DMS53 treated with DMSO at 0.1 percent for 48 hours (cell line): ENCODE measurements around the gene DDX11.
A peak's percentile ranks its signal among the peaks of the same experiment; 100 is the strongest.
"Not testable (repeated sequence)": the region's sequence is repeated elsewhere in the genome, so short reads cannot be mapped to it uniquely, and the experiment has no call there.

ENCODE experiments used
- DNase-seq: peaks from one replicate; lab custom pipeline; 2025; ENCODE audit not compliant: unreplicated experiment; lab: John Stamatoyannopoulos, UW

The DDX11 gene

DNA sequence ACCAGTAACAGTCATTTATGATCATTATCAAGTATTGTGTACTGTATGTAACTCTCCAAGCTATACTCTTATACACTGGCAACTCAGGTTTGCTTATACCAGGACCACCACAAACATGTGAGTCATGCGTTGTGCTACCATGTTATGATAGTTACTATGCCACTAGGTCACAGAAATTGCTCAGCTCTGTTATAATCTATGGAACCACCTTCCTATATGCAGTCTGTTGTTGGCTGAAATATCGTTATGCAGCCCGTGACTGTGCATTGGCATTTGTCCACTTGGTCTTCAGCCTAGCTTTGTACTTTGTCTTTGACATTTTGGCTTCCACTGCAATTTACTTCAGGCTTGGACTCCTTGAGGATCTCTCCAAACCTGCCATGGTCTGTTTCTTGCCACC is 7.5 kb upstream of the DDX11 start:
- not testable (repeated sequence) for DNase-seq

DNA sequence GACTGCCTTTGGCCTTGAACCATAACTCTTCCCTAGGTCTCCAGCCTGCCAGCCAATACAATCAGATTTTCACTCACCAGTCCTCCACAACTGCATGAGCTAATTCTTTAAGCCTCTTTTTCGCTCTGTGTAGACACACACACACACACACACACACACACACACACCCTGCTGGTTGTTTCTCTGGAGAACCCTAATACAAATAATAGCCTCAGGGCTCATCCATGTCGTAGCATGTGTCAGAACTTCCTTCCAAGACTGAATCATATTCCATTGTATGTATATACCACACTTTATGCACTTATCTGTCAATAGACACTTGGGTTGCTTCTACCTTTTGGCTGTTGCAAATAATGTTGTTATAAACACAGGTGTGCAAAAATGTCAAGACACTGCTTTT is 6.0 kb upstream of the DDX11 start:
- not testable (repeated sequence) for DNase-seq

DNA sequence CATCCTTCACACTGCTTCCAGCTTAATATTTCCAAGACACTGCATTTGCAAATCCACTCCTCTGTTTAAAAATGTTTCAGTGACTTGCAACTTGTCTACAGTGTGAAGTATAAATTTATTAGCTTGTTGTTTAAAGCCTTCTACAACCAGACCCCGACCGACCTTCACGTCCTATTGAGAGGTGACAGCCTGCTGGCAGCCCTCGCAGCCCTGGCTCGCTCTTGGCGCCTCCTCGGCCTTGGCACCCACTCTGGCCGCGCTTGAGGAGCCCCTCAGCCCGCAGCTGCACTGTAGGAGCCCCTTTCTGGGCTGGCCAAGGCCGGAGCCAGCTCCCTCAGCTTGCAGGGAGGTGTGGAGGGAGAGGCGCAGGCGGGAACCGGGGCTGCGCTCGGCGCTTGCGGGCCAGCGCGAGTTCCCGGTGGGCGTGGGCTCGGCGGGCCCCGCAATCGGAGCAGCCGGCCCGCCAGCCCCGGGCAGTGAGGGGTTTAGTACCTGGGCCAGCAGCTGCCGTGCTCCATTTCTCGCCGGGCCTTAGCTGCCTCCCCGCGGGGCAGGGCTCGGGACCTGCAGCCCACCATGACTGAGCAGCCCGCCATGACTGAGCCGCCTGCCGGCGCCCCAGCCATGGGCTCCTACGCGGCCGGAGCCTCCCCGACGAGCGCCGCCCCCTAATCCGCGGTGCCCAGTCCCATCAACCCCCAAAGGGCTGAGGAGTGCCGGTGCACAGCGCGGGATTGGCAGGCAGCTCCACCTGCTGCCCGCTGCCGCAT is 2.5 kb upstream of the DDX11 start:
- not testable (repeated sequence) for DNase-seq

DNA sequence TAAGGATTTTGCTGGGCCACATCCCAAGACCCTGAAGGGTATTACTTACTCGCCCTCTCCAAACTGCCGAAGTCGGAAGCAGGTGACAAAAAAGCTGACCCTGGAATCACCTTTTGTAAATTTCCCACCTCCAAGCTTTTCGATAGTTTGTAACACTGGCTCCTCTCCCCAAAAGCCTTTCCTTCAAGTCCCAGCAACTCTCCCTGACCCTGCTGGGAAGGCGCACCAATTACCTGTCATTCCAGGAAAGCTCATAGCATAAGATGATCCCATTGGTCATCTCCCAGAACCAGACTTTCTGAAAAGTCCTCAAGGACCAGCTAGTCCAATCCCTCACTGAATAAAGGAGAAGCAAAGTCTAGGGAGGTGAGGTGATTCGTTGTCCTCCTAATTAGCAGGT is 698 bp upstream of the DDX11 start:
- DNase-seq: peak; percentile 13

DNA sequence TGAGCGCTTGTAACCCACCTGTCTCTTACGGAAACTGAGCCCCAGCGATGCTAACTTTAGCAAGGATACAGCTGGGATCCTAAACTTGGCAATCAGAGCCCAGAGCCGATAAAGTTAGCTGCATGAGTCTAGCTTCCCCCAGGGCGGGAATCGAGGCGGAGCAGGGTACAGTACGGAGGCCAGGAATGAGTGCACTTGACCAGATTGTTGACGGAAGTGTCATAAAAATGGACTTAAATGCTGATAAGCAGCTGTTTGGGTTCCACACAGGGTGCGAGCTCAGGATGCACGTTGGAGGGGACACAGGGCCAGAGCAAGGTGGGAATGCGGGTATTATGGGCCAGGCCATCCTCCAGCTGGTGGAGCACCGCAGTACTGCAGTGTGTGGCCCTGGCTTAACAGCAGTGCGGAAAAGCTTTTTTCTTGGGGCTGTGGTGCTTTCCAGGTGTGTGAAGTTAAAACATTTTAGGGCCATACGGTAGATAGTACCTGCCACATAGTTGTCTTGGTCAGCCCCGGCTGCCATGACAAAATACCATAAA is 744 bp downstream of the DDX11 start:
- DNase-seq: peak; percentile 64

DNA sequence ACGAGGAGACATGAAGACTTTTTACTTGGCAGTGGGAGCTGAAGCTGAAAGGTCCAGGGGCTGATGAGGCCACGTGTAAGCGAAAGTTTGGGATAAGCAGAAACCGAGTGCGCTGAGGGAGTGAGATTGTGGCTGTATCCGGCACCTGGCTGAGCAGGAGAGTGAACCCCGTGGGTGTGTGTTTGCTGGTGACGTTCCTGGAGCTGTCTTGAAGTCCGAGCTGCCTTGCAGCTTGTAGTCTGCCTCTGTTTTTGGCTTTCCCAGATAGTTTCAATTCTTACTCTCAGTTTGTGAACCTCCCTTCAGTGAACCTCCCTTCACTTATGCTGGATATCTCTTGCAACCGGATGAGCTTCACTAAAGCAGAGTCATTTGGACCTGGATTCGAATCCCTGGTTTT is 2.5 kb downstream of the DDX11 start:
- not testable (repeated sequence) for DNase-seq

DNA sequence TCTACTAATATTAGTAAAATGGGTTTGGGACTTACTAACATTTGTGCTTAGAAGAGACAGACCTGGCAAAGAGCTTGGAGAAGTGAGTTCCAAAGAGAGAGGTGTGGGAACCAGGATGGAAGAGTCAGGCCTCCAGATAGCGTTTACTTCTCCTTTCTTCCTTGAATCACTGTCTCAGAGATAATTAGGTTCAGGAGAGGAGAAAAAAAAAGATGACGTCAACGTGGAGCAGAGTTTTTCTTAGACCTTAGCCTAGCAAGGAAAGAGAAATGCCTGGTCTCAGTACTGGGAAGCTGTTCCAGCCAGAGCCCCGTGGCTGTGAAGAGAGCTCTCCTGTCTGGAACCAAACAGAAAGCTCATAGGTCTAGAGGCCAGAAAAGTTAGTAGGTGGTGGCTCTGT is 3.4 kb downstream of the DDX11 start:
- not testable (repeated sequence) for DNase-seq

DNA sequence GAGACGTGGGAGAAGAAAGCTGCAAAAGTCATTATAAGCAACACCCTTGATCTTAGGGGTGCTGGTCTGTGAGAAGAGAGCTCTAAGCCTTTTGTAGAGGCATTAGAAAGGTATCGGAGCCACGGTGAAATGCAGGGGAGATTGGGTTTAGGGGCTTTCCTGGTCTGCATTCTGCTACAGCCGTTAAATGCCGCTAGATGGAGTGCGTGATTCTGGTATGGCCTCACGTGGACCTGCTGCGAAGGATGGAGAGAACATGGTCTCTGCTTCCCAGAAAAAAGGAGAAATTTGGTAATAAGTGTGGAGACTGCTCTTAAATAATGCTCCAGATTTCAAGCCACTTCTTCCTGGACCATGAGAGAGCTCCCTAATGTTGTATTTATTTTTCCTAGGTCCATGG is 4.3 kb downstream of the DDX11 start:
- DNase-seq: not testable (repeated sequence)

DNA sequence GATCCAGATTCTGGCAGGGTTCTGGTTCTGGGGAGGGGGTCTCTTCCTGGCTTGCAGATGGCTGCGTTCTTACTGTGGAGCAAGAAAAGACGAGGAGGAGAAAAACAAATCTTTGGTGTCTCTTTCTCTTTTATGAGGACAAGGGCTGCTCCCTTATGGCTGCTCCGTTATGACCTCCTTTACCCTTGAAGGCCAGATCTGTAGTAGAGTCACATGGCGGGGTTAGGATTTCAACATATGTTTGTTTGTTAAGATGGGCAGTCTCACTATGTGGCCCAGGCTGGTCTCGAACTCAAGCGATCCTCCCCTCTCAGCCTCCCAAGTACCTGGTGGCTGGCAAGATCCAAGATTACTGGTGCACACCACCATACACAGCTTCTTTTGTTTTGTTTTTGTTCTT is 5.8 kb downstream of the DDX11 start:
- not testable (repeated sequence) for DNase-seq

DNA sequence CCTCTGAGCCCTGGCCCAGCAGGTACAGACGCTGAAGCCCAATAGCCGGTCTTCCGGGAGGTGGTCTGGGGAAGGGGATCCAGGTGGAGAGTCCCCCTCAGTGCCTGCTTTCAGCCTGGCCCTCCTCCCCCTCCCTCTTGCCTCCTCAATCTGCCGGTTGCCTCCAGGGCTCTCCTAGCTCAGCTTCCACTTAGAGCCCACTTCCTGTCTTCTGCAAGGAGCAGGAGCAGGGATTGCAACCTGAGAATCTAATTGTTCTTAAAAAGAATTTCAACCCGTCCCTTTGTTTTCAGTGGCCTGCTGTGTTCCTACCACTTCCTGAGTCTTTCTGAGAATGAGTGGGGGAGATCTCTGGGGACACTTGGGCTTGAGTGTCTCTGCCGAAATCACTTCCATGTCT is 6.6 kb downstream of the DDX11 start:
- not testable (repeated sequence) for DNase-seq

DNA sequence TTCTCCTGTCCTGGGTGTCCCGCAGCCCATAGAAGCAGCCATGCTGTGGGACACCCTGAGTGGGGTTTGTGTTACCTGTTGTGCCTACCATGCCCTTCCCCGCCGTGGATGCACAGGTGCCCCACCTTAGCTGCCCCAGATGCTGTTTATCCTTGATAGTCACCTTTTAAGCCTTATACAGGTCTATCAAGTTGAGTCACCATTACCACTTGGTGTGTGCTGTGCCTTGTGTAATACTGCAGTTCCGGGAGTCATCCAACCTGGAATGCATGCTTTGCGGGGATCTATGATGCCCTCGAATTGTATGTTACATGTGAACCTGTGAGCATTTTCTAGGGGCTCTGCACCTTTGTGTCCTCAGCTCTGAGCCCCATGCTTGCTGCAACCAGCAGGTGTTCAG is 7.6 kb downstream of the DDX11 start:
- not testable (repeated sequence) for DNase-seq

DNA sequence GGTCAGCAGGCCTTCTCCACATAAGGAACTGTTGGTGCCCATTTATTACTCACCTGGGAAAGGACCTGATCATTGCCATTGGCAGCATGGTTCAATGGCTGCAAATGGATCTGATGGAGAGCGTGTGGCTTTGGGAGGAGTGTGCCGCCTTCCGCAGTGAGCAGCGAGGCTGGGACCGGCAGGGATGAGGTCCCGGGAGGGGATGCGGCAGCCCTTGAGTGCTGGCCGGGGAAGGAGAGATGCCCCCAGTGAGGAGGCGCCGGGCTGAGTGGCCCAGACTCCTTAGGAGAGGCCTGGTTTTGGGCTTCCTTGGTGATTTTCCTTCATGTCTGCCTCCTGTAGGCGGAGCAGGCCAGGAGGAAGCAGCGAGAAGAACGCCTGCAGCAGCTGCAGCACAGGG is 10.6 kb downstream of the DDX11 start:
- not testable (repeated sequence) for DNase-seq

DNA sequence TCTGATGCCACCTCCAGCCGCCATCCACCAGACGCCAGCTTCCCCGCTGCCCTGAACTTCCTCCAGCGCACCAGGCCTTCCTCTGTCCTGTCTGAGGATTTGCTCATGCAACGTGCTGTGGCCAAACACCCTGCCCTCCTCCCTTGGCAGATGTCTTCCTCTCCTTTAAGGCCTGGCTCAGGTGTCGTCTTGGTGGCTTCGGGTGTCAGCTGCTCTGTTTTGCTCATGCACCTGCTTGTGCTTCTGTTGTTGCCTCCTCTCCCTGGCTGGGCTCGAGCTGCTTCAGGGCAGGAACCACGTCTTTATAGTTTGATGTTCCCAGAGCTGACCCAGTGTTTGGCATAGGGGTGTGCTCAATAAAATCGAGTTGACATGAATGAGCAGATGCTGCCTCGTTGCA is 12.4 kb downstream of the DDX11 start:
- not testable (repeated sequence) for DNase-seq

DNA sequence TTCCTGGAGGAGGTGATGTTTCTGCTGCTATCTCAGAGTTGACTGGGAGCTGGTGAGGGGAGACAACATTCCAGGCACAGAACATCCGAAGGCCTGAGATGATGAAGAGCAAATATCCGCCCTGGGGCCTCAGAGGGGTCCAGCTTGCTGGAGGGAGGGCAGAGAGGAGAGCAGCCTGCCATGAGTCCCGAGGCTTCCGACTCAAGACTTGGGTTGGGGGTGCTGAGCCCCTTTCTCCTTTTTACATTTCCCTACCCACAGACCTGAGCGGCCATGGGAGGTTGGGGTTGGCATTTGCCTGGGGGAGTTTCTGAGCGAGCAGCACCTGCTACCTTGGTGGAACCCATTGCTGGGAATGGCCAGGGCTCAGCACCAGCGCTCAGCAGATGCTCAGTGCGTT is 13.8 kb downstream of the DDX11 start:
- DNase-seq: not testable (repeated sequence)

DNA sequence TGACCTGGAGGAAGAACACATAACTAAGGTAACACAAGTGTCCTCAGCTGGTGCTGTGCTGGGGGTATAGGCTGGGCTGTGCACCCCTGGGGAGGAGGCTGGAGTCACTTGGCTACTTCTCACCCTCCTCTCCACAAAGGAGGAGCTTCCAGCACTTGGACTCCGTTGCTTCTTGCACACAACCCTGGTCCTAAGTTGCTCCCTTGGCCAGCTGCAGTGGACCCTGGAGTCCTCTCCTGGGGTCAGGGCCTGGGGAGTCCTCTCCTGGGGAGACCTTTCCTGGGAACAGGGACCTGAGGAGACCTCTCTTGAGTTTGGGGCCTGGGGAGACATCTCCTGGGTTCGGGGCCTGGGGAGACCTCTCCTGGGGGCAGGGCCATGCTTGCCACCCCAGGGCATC is 14.3 kb downstream of the DDX11 start:
- DNase-seq: not testable (repeated sequence)

DNA sequence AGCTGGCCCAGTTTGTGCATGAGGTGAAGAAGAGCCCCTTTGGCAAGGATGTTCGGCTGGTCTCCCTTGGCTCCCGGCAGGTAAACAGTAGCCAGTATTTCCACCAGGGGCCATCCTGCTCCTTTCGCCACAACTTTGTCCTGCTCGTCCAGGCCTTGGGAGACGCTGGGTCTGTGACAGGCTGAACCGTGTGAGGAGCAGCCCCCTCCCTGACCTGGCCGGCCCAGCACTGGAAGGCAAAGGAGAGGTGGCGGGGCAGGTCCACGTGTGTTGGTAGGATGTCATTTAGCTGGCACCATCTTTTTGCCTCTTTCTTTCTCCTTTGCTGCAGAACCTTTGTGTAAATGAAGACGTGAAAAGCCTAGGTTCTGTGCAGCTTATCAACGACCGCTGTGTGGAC is 15.4 kb downstream of the DDX11 start:
- no peak for DNase-seq

DNA sequence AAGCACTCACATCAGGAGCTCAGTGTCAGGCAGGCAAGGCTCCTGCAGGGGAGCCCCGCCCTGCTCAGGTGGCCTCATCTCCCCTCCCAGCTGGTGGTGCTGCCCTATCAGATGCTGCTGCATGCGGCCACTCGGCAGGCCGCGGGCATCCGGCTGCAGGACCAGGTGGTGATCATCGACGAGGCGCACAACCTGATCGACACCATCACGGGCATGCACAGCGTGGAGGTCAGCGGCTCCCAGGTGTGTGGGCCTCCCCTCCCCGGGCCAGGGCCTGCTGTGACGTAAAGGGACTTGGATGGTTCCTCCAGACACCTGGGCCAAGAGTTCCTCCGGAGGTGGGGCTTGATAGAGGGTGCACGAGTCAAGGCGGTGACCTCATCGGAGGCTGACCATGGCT is 18.0 kb downstream of the DDX11 start:
- not testable (repeated sequence) for DNase-seq

DNA sequence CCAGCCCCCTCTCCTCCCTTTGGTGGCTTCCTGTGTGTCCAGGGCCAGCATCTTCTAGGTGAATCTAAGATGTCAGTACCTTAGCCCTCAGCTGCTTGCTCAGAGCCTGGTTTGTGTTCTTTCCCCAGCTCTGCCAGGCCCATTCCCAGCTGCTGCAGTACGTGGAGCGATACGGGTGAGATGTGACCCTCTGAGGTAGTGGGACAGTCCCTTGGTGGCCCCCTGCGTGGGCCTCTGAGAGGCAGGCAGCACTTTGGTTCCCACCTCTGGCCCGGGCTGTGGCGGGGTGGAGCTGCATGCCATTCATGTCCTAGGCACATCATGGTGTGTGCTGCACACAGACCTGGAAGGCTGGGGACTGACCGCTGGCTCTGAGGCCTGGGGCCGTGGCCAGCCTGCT is 19.1 kb downstream of the DDX11 start:
- not testable (repeated sequence) for DNase-seq

DNA sequence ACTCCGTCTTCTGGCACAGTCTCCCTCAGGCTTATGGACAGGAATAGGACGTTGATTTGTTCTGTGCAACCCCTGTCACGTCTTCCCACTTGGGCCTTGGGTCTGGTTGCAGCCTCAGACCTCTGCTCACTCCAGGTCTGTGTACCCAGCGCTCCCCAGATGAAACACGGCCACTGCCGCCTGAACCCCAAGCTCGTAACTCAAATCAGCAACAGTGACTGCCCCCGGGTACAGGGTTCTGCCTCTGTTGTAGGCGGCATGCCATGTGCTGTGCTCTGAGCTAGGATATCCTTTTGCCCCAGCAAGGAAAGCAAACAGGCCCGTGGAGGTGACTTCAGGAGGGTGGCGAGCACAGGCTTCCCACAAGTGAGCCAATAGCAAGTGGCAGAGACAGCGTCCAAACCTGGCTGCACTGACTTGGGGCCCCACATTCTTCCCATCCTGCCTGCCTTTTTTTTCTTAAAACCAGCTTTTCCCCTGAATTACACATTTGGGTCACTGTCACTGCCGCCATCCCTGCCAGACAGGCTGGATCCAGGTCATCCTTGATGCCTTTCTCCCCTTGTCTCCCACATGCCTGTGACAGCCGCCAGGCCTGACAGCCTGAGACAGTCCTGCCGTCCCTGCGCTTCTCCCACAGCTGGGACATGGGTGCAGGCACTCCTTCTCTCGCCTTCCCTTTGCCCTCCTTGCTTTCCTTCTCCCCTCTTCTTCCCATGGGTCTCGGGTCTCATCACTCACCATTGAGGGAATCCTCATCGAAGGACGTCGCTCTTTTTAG is 21.6 kb downstream of the DDX11 start:
- DNase-seq: not testable (repeated sequence)

DNA sequence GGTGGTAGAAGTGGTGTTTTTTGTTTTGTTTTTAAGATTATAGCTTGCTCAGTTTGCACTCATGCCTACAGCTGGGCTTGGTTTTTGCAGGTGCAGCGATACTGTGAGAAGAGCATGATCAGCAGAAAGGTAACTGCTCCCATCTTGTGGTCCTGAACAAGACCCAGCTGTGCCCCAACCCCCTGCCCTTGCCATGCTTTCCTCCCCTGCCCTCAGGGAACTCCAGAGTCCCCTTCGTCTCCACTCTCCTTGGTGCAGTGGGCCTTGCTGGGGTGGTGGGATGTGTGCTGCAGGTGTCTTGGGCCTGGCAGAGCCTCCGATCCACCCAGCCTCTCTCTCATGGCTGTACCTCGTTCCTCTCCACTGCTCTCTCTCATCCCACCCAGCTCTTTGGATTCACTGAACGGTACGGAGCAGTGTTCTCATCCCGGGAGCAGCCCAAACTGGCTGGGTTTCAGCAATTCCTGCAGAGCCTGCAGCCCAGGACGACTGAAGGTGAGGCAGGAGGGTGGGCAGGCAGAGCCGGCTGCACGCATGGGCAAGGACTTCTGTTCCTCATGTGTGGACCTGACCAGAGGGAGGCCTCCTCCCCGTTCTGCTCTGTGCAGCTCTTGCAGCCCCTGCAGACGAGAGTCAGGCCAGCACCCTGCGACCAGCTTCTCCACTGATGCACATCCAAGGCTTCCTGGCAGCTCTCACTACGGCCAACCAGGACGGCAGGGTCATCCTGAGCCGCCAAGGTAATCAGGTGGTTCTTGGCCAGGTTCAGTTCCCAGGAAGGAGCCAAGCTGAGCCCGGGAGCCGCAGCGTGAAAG is 22.8 kb downstream of the DDX11 start:
- not testable (repeated sequence) for DNase-seq

DNA sequence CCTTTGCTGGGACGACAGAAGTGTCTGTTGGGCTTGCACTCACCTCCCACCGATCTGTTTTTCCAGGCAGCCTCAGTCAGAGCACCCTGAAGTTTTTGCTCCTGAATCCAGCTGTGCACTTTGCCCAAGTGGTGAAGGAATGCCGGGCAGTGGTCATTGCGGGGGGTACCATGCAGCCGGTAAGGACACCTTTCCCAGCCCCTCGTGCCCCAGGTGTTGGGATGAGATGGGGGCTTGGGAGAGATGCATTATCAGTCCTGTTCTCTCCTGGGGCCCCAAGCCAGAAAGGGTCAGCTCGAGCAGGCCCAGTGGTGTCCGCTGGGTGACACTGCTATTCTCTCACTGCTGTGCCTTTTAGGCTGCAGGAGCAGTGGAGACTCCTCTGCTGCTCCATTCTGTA is 24.2 kb downstream of the DDX11 start:
- not testable (repeated sequence) for DNase-seq
